Spleen (tissue), 7 donors: ENCODE measurements around the gene C20orf96.

Source experiments
- CTCF ChIP-seq, 11 experiments: fragments of 200-600 bp in 7 of 11; fragments of 450-650 bp in 4 of 11; sonication (generic) in 4 of 11; IDR thresholded peaks in 8 of 11; conservative IDR thresholded peaks in 3 of 11; 1 replicate in 7 of 11; 2 replicates in 4 of 11; pipeline versions ENCODE4 v1.4.0 to v1.8.0; 2016 to 2021; ENCODE audit warnings: antibody characterized with exemption in 11 of 11, inconsistent platforms in 4 of 11, mild to moderate bottlenecking in 1 of 11
- POLR2A ChIP-seq, 3 donors: fragments of 450-650 bp; IDR thresholded peaks; one replicate each; pipeline ENCODE4 v1.5.1; 2017; ENCODE audit warnings: antibody characterized with exemption in 3 of 3, mild to moderate bottlenecking in 1 of 3
- POLR2AphosphoS5 ChIP-seq, 3 donors: sonication (generic); formaldehyde crosslinking; IDR thresholded peaks; one replicate each; pipeline ENCODE4 v1.5.1; 2017; ENCODE audit warnings: antibody characterized with exemption in 3 of 3
- donor health status: DM: no; HTN: no; CAD: no; lungs with moderate emphysema.
- donor health status: DM: no; HTN: no; CAD: no.
- donor health status: DM: no; HTN: no; CAD: no.

GRCh38 chr20:324177-325044, 33.9 kb upstream of the C20orf96 start:
- TF ChIP-seq CTCF (IDR thresholded peaks at IDR 0.05 in 8 of 11, conservative IDR thresholded peaks at IDR 0.05 in 3 of 11) (peak in 9 of 11 experiments; percentile 9 to 57 (median 44)), POLR2AphosphoS5 (IDR thresholded peaks at IDR 0.05) (peak; percentile 84 to 91 (median 88)), POLR2A (IDR thresholded peaks at IDR 0.05) (peak in 1 of 3 donors; percentile 7)
